GM21529 (cell line): ENCODE data around the gene PPM1L.

Source experiments
- ATAC-seq: cut with Tn5 transposase; IDR thresholded peaks from one replicate; pipeline ENCODE4 v1.9.1; 2021; ENCODE audit not compliant: unreplicated experiment

PPM1L gene

DNA sequence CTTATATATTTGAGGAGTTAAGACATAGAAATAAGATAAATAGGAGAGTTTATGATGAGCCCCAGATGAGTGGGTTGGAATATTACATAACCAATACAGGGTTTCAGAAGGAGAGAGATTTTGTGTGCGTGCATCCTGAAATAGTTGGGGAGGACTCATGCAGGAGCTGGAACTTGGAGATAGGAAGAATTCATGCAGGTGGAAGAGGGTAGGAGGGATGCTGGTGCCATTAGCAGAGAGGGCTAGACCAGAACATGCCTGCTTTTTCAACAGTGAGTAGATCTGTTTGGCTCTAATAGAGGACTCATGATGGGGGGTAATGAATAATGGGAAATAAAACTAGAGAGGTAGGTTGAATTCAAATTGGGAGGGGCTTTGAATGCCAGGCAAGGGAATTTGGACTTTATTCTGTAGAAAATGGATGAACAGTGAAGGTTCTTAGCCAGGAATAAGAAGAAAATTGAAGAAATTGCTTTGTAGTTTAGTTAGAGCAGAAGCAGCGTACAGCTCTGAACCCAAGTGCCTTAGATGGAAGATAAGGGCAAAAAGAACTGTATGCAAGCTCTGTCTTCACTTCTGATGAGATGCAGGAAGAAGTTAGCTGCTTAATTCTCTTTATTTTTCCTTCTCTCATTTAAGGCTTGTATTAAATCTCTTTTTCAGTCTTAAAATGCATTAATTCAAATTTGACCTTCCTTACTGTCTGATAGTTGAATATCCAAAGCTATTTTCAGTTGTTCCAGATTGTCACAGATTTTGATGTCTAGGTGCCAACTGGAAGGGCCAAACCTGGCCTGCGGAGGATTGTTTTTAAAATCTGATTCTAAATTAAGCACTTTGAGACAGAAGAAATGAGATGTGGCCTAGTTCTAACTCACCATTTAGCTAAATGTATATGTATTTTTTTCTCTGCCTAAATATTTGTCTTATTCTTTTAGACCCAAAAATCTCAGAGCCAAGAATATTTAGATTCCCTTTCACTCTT, 86.3 kb downstream of the PPM1L start:
- ATAC-seq: no peak

GRCh38 chr3:160851629-160852210, 95.7 kb downstream of the PPM1L start:
- ATAC-seq: no peak

DNA sequence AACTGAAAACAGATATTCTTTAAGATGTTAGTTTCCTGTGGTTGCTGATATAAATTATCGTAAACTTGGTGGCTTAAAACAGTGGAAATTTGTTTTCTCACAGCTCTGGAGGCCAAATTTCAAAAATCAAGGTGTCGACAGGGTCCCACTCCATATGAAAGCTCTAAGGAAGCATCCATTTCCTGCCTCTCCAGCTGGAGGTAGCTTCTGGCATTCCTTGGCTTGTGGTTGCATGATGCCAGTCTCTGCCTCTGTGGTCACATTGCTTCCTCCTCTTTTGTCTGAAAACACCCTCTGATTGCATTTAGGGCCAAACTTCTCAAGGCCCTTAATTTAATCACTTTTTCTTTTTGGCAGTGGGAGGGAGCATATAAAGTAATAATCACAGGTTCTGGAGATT, 96.8 kb downstream of the PPM1L start:
- ATAC-seq: no peak

DNA sequence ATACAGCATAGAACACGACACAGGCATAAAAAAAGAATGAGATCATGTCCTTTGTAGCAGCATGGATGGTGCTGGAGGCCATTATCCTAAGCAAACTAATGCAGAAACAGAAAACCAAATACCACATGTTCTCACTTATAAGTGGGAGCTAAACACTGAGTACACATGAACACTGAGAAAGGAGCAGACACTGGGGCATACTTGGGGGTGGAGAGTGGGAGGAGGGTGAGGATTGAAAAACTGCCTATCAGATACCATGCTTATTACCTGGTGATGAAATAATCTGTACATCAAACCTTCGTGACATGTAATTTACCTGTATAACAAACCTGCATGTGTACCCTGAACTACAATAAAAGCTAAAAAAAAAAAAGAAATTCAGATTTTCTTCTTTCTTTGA, 100.4 kb downstream of the PPM1L start:
- no peak for ATAC-seq

DNA sequence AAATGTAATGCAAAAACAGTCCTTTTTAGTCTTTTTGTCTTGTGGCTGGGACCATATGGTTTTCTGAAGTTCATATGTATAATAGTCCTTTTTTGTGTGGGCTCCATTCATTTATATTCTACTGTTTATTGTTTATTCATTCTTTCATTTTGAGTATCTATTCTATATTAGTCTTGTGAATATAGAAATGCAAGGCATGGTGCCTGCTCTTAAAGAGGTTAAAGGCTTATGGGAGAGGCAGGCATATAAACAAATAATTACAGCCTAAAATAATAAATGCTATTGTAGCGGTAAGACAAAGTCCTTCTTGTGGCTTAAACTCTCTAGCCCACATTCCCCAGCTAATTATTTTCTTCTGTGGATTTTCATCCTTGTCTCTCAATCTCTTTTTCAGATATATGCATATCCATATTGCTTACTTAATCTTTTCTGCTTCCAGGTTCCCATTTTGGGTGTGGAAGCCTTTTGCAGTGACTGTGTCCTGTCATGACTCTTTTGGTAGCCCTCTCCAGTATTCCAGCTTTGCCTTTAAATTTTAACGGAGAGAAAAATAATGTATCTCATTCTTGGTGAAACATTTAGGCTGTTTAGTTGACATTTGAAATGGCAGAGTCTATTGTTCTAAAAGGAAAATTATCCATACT, 101.6 kb downstream of the PPM1L start:
- no peak for ATAC-seq

- ATAC-seq: no peak
Observed at GRCh38 chr3:160860346-160860745, 104.3 kb downstream of the PPM1L start.

DNA sequence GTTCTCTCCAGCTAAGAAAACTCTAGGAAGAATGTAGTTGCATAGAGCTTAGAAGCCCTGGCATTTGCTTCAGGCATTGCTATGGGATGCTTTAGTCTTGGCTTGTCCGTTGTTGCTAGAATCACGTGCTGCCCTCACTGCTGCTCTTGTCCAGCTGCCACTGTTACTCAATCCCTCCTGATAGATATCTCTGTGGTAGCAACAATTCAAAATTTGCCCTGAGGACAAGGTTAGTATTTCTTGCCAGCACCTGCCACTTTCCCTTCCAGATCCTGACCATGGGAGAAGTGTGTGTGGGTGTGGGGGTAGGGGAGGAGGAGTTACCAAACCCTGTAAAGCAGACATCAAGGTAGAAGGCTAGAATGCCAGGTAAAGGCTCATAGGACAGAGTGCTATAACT, 113.8 kb downstream of the PPM1L start:
- ATAC-seq: no peak

GRCh38 chr3:160870327-160870726, 114.3 kb downstream of the PPM1L start:
- ATAC-seq: no peak

DNA sequence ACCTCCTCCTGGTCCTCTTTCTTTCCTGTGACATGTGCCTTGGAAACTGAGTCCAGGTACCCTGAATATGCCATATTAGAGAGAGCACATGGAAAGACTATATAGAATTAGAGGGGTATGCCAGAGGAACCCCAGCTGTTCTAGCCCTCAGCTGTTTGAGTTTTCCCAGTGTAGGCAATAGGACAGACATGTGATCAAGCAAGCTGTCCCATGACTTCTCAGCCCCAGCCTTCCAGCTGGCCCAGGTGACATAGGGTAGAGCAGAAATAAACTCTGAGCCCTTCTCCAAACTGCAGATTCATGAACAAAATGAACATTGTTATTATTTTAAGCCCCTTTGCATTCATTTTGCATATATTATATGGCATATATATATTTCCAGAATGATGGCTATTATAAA, 118.7 kb downstream of the PPM1L start:
- ATAC-seq: no peak

DNA sequence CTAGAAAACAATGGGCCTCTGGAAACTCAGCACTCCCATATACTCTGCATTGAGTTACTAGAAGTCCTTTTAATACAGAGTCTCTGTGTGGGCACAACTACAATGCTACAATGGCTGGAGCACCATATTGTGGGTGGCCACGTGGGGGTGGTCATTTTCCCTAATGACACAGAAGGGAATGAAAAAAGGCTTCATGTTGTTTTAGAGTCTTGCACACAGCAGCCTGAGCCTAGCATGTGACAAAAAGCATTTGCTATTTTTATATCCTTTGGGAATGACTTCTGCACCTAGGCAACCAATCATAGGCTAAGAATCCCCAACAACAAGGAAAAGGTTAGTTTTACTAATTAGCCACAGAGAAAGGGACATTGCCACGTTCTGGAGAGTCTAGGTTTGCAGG, 120.6 kb downstream of the PPM1L start:
- no peak for ATAC-seq

DNA sequence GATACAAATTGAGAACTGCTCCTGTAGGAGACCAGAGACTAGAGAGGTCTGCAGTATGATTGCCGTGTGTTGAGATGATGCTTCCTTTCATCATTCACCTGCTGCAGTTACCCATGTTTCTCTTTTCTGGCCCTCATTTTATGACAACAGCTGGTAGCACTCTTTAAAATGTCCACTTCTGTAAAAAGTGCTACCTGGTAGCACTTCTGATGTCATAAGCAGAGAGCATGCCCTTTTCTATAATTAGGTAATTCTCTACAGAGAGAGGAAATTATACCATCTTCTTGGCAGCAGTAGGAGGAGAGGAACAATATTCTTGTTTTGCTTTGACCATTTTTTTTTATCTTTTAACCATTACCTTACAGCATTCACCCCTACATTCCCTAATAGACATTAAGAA, 123.8 kb downstream of the PPM1L start:
- ATAC-seq: no peak

DNA sequence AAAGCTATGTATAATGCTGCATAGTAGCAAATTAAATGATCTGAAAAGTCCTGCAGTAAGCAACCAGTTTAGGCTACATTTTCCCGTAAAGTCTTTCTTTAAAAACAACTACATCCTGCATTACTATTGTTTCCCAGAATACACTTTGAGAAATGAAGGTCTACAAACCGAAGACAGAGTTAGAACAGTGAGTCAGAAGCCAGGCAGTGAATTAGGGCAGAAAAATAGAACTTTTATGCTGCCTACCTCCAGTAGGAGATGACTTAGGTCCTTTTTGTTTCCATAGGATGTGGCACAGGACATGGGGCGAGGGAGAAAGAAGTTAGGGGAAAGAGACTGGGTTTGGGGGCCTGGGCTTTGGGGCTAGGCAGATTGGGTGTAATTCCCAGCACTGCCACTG, 127.3 kb downstream of the PPM1L start:
- ATAC-seq: no peak

- ATAC-seq: peak; percentile 41
Observed at GRCh38 chr3:160885791-160886286, 129.8 kb downstream of the PPM1L start.

GRCh38 chr3:160886421-160886820, 130.4 kb downstream of the PPM1L start:
- ATAC-seq: peak; percentile 86

DNA sequence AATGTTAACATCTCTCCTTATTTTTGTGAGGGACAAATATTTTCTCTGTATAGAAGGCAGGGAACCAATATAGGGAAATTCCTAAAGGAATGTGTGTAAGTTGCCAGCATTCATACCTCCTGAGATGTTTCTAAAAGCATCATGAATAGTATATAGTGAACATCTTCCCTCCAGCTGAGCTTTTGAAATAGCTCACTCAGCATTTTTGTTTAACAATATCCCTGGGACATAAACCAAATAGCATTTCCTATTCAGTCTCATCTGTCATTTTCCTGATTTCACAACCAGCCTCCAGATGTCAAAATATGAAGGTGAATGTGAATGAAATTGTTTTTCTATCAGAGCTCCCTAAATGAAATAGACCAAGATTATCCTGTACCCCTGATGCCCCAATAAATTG, 137.2 kb downstream of the PPM1L start:
- no peak for ATAC-seq

DNA sequence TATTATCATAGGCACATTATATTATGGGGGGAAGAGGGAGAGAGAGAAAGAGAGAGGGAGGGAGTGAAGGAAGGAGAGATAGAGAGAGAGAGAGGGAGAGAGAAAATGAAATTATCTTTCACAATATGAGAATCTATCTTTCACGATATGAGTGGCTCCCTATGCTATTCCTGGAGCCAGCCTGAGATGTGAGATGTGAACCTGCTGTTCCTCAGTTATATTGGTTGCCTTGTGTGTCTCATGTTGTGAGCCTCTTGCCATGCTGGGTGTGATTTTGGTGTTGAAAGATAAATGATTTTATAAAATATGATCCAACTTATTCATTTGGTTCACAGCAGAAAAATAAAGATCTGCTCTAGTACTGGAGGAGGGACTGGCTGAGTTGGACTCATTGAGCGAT, 148.7 kb downstream of the PPM1L start:
- no peak for ATAC-seq

- no peak for ATAC-seq
Observed at GRCh38 chr3:160906646-160907045, 150.6 kb downstream of the PPM1L start.

GRCh38 chr3:160909917-160910316, 153.9 kb downstream of the PPM1L start:
- ATAC-seq: no peak

DNA sequence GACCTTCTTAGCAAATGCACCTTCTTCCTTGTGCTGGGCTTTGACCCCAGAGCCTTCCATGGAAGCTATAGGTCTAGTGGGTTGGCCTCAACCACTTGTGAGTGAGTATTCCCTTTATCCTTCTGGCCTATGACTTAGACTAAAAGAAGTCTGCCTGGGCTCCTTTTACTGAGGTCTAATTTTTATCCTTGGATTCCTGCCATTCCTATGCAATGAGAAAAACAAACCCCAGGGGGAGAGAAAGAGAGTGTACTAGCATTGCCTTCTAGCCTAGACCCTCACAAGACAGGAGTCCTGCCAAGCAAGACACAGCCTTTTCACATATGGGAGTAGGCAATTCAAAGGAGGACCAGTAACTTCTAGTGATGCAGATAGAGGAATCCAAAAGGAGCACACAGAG, 155.4 kb downstream of the PPM1L start:
- no peak for ATAC-seq

- ATAC-seq: no peak
Observed at GRCh38 chr3:160916472-160916871, 160.4 kb downstream of the PPM1L start.

DNA sequence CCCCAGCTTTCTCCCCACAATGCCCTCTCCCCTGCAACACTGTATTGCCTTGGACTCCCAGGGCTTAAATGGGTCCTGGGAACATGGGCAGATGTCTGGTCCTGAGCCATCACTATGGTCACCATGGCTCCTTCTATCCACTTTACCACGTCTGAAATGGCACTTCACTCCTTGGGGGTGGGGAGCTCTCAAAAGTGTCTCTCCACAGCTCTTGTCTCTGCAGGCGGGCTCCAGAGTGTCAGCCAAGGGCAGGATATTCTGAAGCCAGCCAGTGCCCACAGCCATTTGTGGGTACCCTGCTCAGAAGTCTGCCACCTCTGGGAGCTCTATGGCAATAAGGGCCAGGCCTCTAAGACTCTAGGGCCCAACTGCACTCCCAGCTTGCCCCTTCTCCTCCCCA, 163.9 kb downstream of the PPM1L start:
- no peak for ATAC-seq
